Lower lobe of right lung (tissue), 2 donors: ENCODE measurements around the gene SHISA6. TPM values are rescaled to one million over a fixed set of nuclear protein-coding genes. Genes with fewer than 3 reads are reported as not detected.
"Not testable (repeated sequence)": the region's sequence is repeated elsewhere in the genome, so short reads cannot be mapped to it uniquely, and the experiment has no call there.

Source experiments
- ATAC-seq, 2 donors: fragments of 200-7000 bp; cut with Tn5 transposase; one replicate each; pipeline ENCODE4 v1.9.1; 2020 to 2022; ENCODE audit warnings: mild to moderate bottlenecking in 2 of 2, moderate library complexity in 2 of 2
- DNase-seq: peaks from one replicate; pipeline ENCODE4 v3.0.0-alpha.2; 2020
- H3K27ac ChIP-seq: fragments of 200-600 bp; one replicate; pipeline ENCODE4 v1.8.0; 2022
- H3K27me3 ChIP-seq: fragments of 200-600 bp; one replicate; pipeline ENCODE4 v1.8.0; 2022; ENCODE audit warnings: low read depth
- H3K36me3 ChIP-seq: fragments of 200-600 bp; one replicate; pipeline ENCODE4 v1.8.0; 2022; ENCODE audit warnings: mild to moderate bottlenecking
- H3K4me1 ChIP-seq: fragments of 200-600 bp; one replicate; pipeline ENCODE4 v1.8.0; 2022
- H3K4me3 ChIP-seq: fragments of 200-600 bp; one replicate; pipeline ENCODE4 v1.8.0; 2022; ENCODE audit warnings: mild to moderate bottlenecking
- H3K9me3 ChIP-seq: fragments of 200-600 bp; one replicate; pipeline ENCODE4 v1.8.0; 2022
- CTCF ChIP-seq: fragments of 200-600 bp; IDR thresholded peaks from one replicate; pipeline ENCODE4 v1.8.0; 2022; ENCODE audit warnings: antibody characterized with exemption, mild to moderate bottlenecking
- intact Hi-C: fragments of 100-400 bp; cut with DNase I; formaldehyde crosslinking; loops from one replicate; pipeline ENCODE4 v1.11.0; 2022
- total RNA-seq: library from RNA; stranded (reverse); fragmentation: NEBNext Ultra II Directional; extraction: Animal tissue kit (Norgen Biotek cat#: 25700); gene quantifications from one replicate; pipeline ENCODE4 v1.2.1, GENCODE V29; 2021
- donor health status: DM: no; HTN: yes; CAD: no; lungs with severe emphysema.

The SHISA6 gene
- total RNA-seq, 1 donor from 2014 or later: 0.44 TPM

- ATAC-seq (no peak), DNase-seq (no peak)
- no peak overlapping the region for H3K27ac ChIP-seq
- no peak overlapping the region for H3K4me3 ChIP-seq
- H3K4me1 ChIP-seq: no peaks in the 10 kb centered on the region
- no peak for TF ChIP-seq CTCF
- intact Hi-C loops: no loop called here
- H3K27me3 ChIP-seq: no peaks in the 10 kb centered on the region
- H3K36me3 ChIP-seq: no peaks in the 10 kb centered on the region
- H3K9me3 ChIP-seq: no peaks in the 10 kb centered on the region
These were observed 67.5 kb downstream of the SHISA6 start for GRCh38 chr17:11308531-11308930.

- ATAC-seq: no peak
- Histone ChIP-seq H3K4me3 (no peak overlapping the region), H3K36me3 (no peaks in the 10 kb centered on the region), H3K27me3 (no peaks in the 10 kb centered on the region), H3K9me3 (no peaks in the 10 kb centered on the region), H3K27ac (no peak overlapping the region), H3K4me1 (no peaks in the 10 kb centered on the region)
- intact Hi-C loops: no loop called here
- no peak for DNase-seq
- TF ChIP-seq CTCF: no peak
These were observed 68.0 kb downstream of the SHISA6 start for GRCh38 chr17:11309033-11309432.

- ATAC-seq: no peak
- Histone ChIP-seq H3K36me3 (no peaks in the 10 kb centered on the region), H3K4me3 (no peak overlapping the region), H3K4me1 (no peaks in the 10 kb centered on the region), H3K9me3 (no peaks in the 10 kb centered on the region), H3K27ac (no peak overlapping the region), H3K27me3 (no peaks in the 10 kb centered on the region)
- intact Hi-C loops: no loop called here
- DNase-seq: no peak
- TF ChIP-seq CTCF: no peak
These were observed 68.8 kb downstream of the SHISA6 start for GRCh38 chr17:11309850-11310249.

GRCh38 chr17:11316451-11316850, 75.4 kb downstream of the SHISA6 start:
- H3K4me1 ChIP-seq, H3K27ac ChIP-seq, DNase-seq, H3K4me3 ChIP-seq, H3K27me3 ChIP-seq, H3K9me3 ChIP-seq, ATAC-seq, intact Hi-C loops, H3K36me3 ChIP-seq: not testable (repeated sequence)

GRCh38 chr17:11318207-11318606, 77.2 kb downstream of the SHISA6 start:
- H3K4me1 ChIP-seq: no peaks in the 10 kb centered on the region
- intact Hi-C loops: no loop called here
- H3K27me3 ChIP-seq: no peaks in the 10 kb centered on the region
- H3K9me3 ChIP-seq: no peaks in the 10 kb centered on the region
- H3K4me3 ChIP-seq: no peak overlapping the region
- no peak for DNase-seq
- no peak for TF ChIP-seq CTCF
- ATAC-seq: no peak
- H3K27ac ChIP-seq: no peak overlapping the region
- H3K36me3 ChIP-seq: no peaks in the 10 kb centered on the region

- H3K9me3 ChIP-seq: no peaks in the 10 kb centered on the region
- H3K36me3 ChIP-seq: no peaks in the 10 kb centered on the region
- H3K27me3 ChIP-seq: no peaks in the 10 kb centered on the region
- no peak overlapping the region for H3K27ac ChIP-seq
- intact Hi-C loops: no loop called here
- TF ChIP-seq CTCF: no peak
- ATAC-seq (no peak), DNase-seq (no peak)
- no peaks in the 10 kb centered on the region for H3K4me1 ChIP-seq
- H3K4me3 ChIP-seq: no peak overlapping the region
These were observed 78.9 kb downstream of the SHISA6 start for GRCh38 chr17:11319894-11320293.
